ENCODE results near the gene FBXW12. TPM values are rescaled to one million over a fixed set of nuclear protein-coding genes. Genes with fewer than 3 reads are reported as not detected.

The FBXW12 gene
- total RNA-seq, 4 donors from 2014 or later, result not detected

DNA sequence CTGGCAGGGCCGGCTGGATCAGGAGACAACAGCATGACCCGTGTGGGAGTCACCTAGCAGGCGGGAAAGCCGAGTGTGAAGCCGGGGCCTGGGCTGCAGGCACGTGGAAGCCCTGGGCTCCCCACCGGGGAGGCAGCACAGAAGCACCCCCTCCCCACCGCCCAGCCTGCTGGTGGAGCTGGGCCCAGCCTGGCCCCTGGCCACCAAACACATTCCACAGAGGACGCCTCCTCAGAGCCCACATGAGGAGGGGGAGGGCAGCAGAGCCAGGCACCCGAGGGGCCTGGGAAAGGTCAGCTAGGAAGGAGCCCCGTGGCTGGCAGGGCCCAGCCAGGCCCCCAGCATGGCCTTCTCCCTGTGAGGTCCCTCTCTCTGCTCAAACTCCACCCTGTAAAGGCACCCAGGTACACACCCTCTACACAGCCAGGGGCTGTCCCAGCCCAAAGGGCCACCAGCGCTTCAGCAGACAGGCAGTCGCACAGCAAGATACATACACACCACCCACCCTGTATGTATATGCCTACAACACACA, 53.3 kb downstream of the FBXW12 start:
- no peak for TF ChIP-seq POLR2A (IDR thresholded peaks at IDR 0.05)
- TF ChIP-seq, protein P1, sequence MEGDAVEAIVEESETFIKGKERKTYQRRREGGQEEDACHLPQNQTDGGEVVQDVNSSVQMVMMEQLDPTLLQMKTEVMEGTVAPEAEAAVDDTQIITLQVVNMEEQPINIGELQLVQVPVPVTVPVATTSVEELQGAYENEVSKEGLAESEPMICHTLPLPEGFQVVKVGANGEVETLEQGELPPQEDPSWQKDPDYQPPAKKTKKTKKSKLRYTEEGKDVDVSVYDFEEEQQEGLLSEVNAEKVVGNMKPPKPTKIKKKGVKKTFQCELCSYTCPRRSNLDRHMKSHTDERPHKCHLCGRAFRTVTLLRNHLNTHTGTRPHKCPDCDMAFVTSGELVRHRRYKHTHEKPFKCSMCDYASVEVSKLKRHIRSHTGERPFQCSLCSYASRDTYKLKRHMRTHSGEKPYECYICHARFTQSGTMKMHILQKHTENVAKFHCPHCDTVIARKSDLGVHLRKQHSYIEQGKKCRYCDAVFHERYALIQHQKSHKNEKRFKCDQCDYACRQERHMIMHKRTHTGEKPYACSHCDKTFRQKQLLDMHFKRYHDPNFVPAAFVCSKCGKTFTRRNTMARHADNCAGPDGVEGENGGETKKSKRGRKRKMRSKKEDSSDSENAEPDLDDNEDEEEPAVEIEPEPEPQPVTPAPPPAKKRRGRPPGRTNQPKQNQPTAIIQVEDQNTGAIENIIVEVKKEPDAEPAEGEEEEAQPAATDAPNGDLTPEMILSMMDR (IDR thresholded peaks at IDR 0.05 in 4 of 5, conservative IDR thresholded peaks at IDR 0.05 in 1 of 5), result no peak
- peaks cover 0 to 10% (median 0%) of the 10 kb centered on the region in 3 donors for H3K27me3 ChIP-seq
- H3K27ac ChIP-seq, result no peak overlapping the region
- in situ Hi-C loops (cut with MboI; ENCODE audit: low sequenced_read_pairs in 4 of 4) (no loop called here), intact Hi-C loops (cut with DNase I; ENCODE audit: low total_unique reads) (no loop called here)
- no peak overlapping the region for H3K4me3 ChIP-seq
- H3K36me3 ChIP-seq, result no peaks in the 10 kb centered on the region
- H3K9me3 ChIP-seq, result no peaks in the 10 kb centered on the region
- ATAC-seq, result no peak
- peaks cover 5 to 9% of the 10 kb centered on the region in 2 donors for H3K4me1 ChIP-seq
- no peak for DNase-seq

- Histone ChIP-seq H3K36me3 (no peaks in the 10 kb centered on the region), H3K4me1 (peaks cover 5 to 9% of the 10 kb centered on the region in 2 donors), H3K27me3 (peaks cover 0 to 10% (median 0%) of the 10 kb centered on the region in 3 donors), H3K9me3 (no peaks in the 10 kb centered on the region), H3K27ac (no peak overlapping the region), H3K4me3 (no peak overlapping the region)
- no peak for ATAC-seq
- TF ChIP-seq, protein P1 (IDR thresholded peaks at IDR 0.05 in 4 of 5, conservative IDR thresholded peaks at IDR 0.05 in 1 of 5), result no peak
- TF ChIP-seq POLR2A (IDR thresholded peaks at IDR 0.05), result no peak
- intact Hi-C loops (cut with DNase I; ENCODE audit: low total_unique reads) (no loop called here), in situ Hi-C loops (cut with MboI; ENCODE audit: low sequenced_read_pairs in 4 of 4) (no loop called here)
- DNase-seq, result no peak
Measured at GRCh38 chr3:48426401-48426909, 54.4 kb downstream of the FBXW12 start.

GRCh38 chr3:48426944-48427629, 55.1 kb downstream of the FBXW12 start:
- in situ Hi-C loops (cut with MboI; ENCODE audit: low sequenced_read_pairs in 4 of 4), result no loop called here
- DNase-seq, result no peak

DNA sequence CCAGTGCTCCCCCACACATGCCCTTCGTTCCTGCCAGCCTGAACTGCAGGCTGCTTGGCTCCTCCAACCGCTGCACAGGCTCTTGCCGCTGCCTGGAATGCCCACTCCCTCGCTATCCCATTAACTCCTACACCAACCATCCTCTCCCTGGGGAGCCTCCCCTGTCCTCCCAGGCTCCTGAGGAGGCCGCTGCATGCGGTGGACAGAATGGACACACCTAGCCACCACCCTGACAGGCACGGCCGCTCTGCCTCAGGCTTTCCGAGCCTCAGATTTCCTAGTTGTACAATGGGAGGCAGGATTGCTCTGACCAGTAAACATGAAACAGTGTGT, 55.6 kb downstream of the FBXW12 start:
- peaks cover 5 to 9% of the 10 kb centered on the region in 2 donors for H3K4me1 ChIP-seq
- H3K27ac ChIP-seq, result peak overlapping the region in 1 of 4 donors; percentile 34
- TF ChIP-seq, protein P1 (IDR thresholded peaks at IDR 0.05 in 4 of 5, conservative IDR thresholded peaks at IDR 0.05 in 1 of 5), result no peak
- no peak for TF ChIP-seq POLR2A (IDR thresholded peaks at IDR 0.05)
- in situ Hi-C loops (cut with MboI; ENCODE audit: low sequenced_read_pairs in 4 of 4) (no loop called here), intact Hi-C loops (cut with DNase I; ENCODE audit: low total_unique reads) (no loop called here)
- H3K4me3 ChIP-seq, result no peak overlapping the region
- no peak for ATAC-seq
- no peaks in the 10 kb centered on the region for H3K36me3 ChIP-seq
- DNase-seq, result no peak
- no peaks in the 10 kb centered on the region for H3K9me3 ChIP-seq
- peaks cover 0 to 10% (median 0%) of the 10 kb centered on the region in 3 donors for H3K27me3 ChIP-seq

More at GRCh38 chr3:48426944-48427629, 55.1 kb downstream of the FBXW12 start:
- H3K9me3 ChIP-seq, result no peaks in the 10 kb centered on the region
- TF ChIP-seq POLR2A (IDR thresholded peaks at IDR 0.05), result no peak
- TF ChIP-seq, protein P1 (IDR thresholded peaks at IDR 0.05 in 4 of 5, conservative IDR thresholded peaks at IDR 0.05 in 1 of 5), result no peak
- ATAC-seq, result no peak
- H3K4me3 ChIP-seq, result no peak overlapping the region
- no peaks in the 10 kb centered on the region for H3K36me3 ChIP-seq
- intact Hi-C loops (cut with DNase I; ENCODE audit: low total_unique reads), result no loop called here
- H3K27ac ChIP-seq, result peak overlapping the region in 1 of 4 donors; percentile 34
- peaks cover 5 to 9% of the 10 kb centered on the region in 2 donors for H3K4me1 ChIP-seq
- peaks cover 0 to 10% (median 0%) of the 10 kb centered on the region in 3 donors for H3K27me3 ChIP-seq
